Activated CD4-positive, alpha-beta memory T cell treated with anti-CD3 and anti-CD28 coated beads for 36 hours (primary cell): ENCODE data around the gene TSPAN3. TPM values are rescaled to one million over a fixed set of nuclear protein-coding genes. Genes with fewer than 3 reads are reported as not detected.

ENCODE experiments used
- CTCF ChIA-PET: fragments of 350-600 bp; sonication (Branson Sonifier 250); formaldehyde crosslinking; loops from one replicate; lab custom pipeline; 2021; ENCODE audit warnings: antibody characterized with exemption, inconsistent platforms; lab: Charles Lee
- POLR2A ChIA-PET: fragments of 350-600 bp; sonication (Branson Sonifier 250); formaldehyde crosslinking; loops from one replicate; lab custom pipeline; 2021; ENCODE audit warnings: antibody characterized with exemption; lab: Charles Lee
- DNase-seq: peaks from one replicate; pipeline ENCODE4 v3.0.0-alpha.2; 2020
- H3K27ac Mint-ChIP-seq: one replicate; pipeline ENCODE4 v1.8.0; 2021; ENCODE audit warnings: mixed read lengths
- H3K27me3 Mint-ChIP-seq: one replicate; pipeline ENCODE4 v1.8.0; 2021; ENCODE audit warnings: mixed read lengths
- H3K36me3 Mint-ChIP-seq: one replicate; pipeline ENCODE4 v1.8.0; 2021; ENCODE audit warnings: mixed read lengths
- H3K4me1 Mint-ChIP-seq: one replicate; pipeline ENCODE4 v1.8.0; 2021; ENCODE audit warnings: low read depth, mixed read lengths
- H3K4me3 Mint-ChIP-seq: one replicate; pipeline ENCODE4 v1.8.0; 2021; ENCODE audit warnings: mild to moderate bottlenecking, mixed read lengths
- H3K9me3 Mint-ChIP-seq: one replicate; pipeline ENCODE4 v1.8.0; 2021; ENCODE audit warnings: mixed read lengths
- intact Hi-C: fragments of 100-400 bp; cut with micrococcal nuclease; formaldehyde crosslinking; loops from one replicate; pipeline ENCODE4 v1.15.1; 2023
- total RNA-seq, 2 experiments: library from RNA; stranded (reverse); gene quantifications; one replicate each; pipeline ENCODE4 v1.2.3, GENCODE V29; 2021

TSPAN3 gene
- 10 to 100 TPM; 28.9 to 29.1 TPM for total RNA-seq

- Mint-ChIP-seq H3K36me3 (no peaks in the 10 kb centered on the region), H3K27ac (no peak within 1 kb of the TSS), H3K4me1 (peaks cover 31% of the 10 kb centered on the region), H3K4me3 (peak within 1 kb of the TSS; percentile 76), H3K9me3 (no peaks in the 10 kb centered on the region), H3K27me3 (no peaks in the 10 kb centered on the region)
- ChIA-PET POLR2A (interaction anchor here (0.6 to 1.0 kb wide), 4 partner anchors 12 to 78 kb away, joined by 3 to 4 read pairs (median 3); no protein-coding TSS in a partner anchor), CTCF (interaction anchor here (1.0 kb wide), 1 partner anchor 97 kb away, joined by 3 read pairs; no protein-coding TSS in a partner anchor)
- DNase-seq, result peak; percentile 94
- intact Hi-C loops, result loop anchor here (1.0 kb wide), 1 partner anchor 350 kb away; the partner anchor contains the start of genes HMG20A and PEAK1
These were observed at the start of gene TSPAN3 for GRCh38 chr15:77070495-77071304. TSS of gene TSPAN3 (minus strand) at chr15:77071109. CDS start at chr15:77070954, 155 bp downstream.

DNA sequence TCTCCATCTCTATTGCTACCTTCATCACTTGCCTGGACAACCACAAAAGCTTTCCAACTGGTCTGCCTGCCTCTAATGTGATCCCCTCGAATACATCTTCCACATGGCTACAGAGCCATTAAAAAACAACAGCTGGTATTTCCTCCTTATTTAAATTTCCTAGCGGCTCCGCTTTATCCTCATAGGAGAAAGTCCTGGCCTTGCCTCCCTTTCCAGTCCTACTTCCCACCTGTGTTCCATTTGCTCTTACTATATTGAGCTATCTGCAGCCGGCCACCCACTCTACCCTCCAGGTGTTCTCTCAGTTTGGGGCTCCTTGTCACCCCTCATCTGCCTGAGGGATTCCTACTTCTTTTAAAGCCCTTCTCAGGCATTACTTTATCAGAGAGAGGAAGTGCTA, 49.7 kb upstream of the TSPAN3 start:
- no peaks in the 10 kb centered on the region for H3K27me3 Mint-ChIP-seq
- ChIA-PET CTCF (interaction anchor here (0.6 to 6.6 kb wide), 5 partner anchors 15 to 423 kb away, joined by 3 to 80 read pairs (median 3); no protein-coding TSS in a partner anchor), POLR2A (no interaction called here)
- H3K4me3 Mint-ChIP-seq, result no peak overlapping the region
- H3K4me1 Mint-ChIP-seq, result peaks cover 5% of the 10 kb centered on the region
- no peaks in the 10 kb centered on the region for H3K9me3 Mint-ChIP-seq
- no peak for DNase-seq
- no peaks in the 10 kb centered on the region for H3K36me3 Mint-ChIP-seq
- intact Hi-C loops, result no loop called here
- no peak overlapping the region for H3K27ac Mint-ChIP-seq

- POLR2A ChIA-PET, result no interaction called here
- no peaks in the 10 kb centered on the region for H3K27me3 Mint-ChIP-seq
- no peak for DNase-seq
- H3K36me3 Mint-ChIP-seq, result no peaks in the 10 kb centered on the region
- no peak overlapping the region for H3K4me3 Mint-ChIP-seq
- peaks cover 5% of the 10 kb centered on the region for H3K4me1 Mint-ChIP-seq
- H3K9me3 Mint-ChIP-seq, result no peaks in the 10 kb centered on the region
- no peak overlapping the region for H3K27ac Mint-ChIP-seq
- intact Hi-C loops, result loop anchor here (2.0 to 5.0 kb wide), 2 partner anchors 147 to 377 kb away; no protein-coding TSS in a partner anchor
- CTCF ChIA-PET, result interaction anchor here (0.6 to 6.6 kb wide), 10 partner anchors 9 to 424 kb away, joined by 3 to 80 read pairs (median 4); no protein-coding TSS in a partner anchor
These were observed 48.5 kb upstream of the TSPAN3 start for GRCh38 chr15:77119446-77119845.

- peak; percentile 42 for DNase-seq
- ChIA-PET CTCF (interaction anchor here (0.8 to 6.6 kb wide), 12 partner anchors 9 to 425 kb away, joined by 3 to 80 read pairs (median 4); no protein-coding TSS in a partner anchor), POLR2A (no interaction called here)
- peaks cover 5% of the 10 kb centered on the region for H3K4me1 Mint-ChIP-seq
- no peaks in the 10 kb centered on the region for H3K27me3 Mint-ChIP-seq
- H3K36me3 Mint-ChIP-seq, result no peaks in the 10 kb centered on the region
- H3K9me3 Mint-ChIP-seq, result no peaks in the 10 kb centered on the region
- no peak overlapping the region for H3K27ac Mint-ChIP-seq
- intact Hi-C loops, result loop anchor here (1.0 to 5.0 kb wide), 3 partner anchors 147 to 424 kb away; no protein-coding TSS in a partner anchor
- H3K4me3 Mint-ChIP-seq, result no peak overlapping the region
These were observed 48.0 kb upstream of the TSPAN3 start for GRCh38 chr15:77118882-77119321.

DNA sequence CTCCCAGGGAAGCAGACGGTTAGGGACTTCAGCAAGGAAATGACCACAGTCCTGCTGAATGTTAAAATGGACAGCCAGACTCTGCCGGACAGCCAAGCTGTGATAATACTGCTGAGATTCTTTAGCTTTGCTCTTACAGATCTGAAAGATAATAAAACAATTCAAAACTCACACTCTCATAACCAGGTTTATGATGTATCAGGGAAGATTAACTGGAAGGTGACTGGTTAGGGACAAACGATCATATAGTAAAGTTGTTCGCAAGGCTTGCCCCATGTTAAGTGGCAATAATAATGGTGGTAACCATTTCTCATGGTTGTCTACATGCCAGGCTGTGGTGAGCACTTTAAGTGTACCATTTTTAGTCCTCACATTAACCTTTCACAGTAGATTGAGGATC, 44.3 kb upstream of the TSPAN3 start:
- POLR2A ChIA-PET, result no interaction called here
- H3K36me3 Mint-ChIP-seq, result no peaks in the 10 kb centered on the region
- intact Hi-C loops, result loop anchor here (5.0 kb wide), 1 partner anchor 143 kb away; no protein-coding TSS in a partner anchor
- H3K27ac Mint-ChIP-seq, result no peak overlapping the region
- H3K27me3 Mint-ChIP-seq, result no peaks in the 10 kb centered on the region
- H3K9me3 Mint-ChIP-seq, result no peaks in the 10 kb centered on the region
- H3K4me1 Mint-ChIP-seq, result no peaks in the 10 kb centered on the region
- DNase-seq, result no peak
- H3K4me3 Mint-ChIP-seq, result no peak overlapping the region
- CTCF ChIA-PET, result no interaction called here

GRCh38 chr15:77112838-77113504, 42.1 kb upstream of the TSPAN3 start:
- no peaks in the 10 kb centered on the region for H3K9me3 Mint-ChIP-seq
- intact Hi-C loops, result no loop called here
- no peaks in the 10 kb centered on the region for H3K36me3 Mint-ChIP-seq
- H3K4me3 Mint-ChIP-seq, result no peak overlapping the region
- CTCF ChIA-PET, result interaction anchor here (1.0 to 2.2 kb wide), 2 partner anchors 9 to 430 kb away, joined by 3 to 8 read pairs; no protein-coding TSS in a partner anchor
- no peaks in the 10 kb centered on the region for H3K27me3 Mint-ChIP-seq
- no peak for DNase-seq
- POLR2A ChIA-PET, result no interaction called here
- H3K4me1 Mint-ChIP-seq, result no peaks in the 10 kb centered on the region
- no peak overlapping the region for H3K27ac Mint-ChIP-seq

GRCh38 chr15:77111789-77112188, 40.9 kb upstream of the TSPAN3 start:
- no peaks in the 10 kb centered on the region for H3K9me3 Mint-ChIP-seq
- H3K4me3 Mint-ChIP-seq, result no peak overlapping the region
- ChIA-PET CTCF (interaction anchor here (2.2 kb wide), 1 partner anchor 431 kb away, joined by 8 read pairs; no protein-coding TSS in a partner anchor), POLR2A (no interaction called here)
- H3K27ac Mint-ChIP-seq, result no peak overlapping the region
- no peaks in the 10 kb centered on the region for H3K27me3 Mint-ChIP-seq
- no peak for DNase-seq
- H3K36me3 Mint-ChIP-seq, result no peaks in the 10 kb centered on the region
- H3K4me1 Mint-ChIP-seq, result no peaks in the 10 kb centered on the region
- intact Hi-C loops, result no loop called here

GRCh38 chr15:77107531-77108355, 36.8 kb upstream of the TSPAN3 start:
- CTCF ChIA-PET, result interaction anchor here (0.5 to 3.5 kb wide), 9 partner anchors 10 to 436 kb away, joined by 3 to 18 read pairs (median 4); no protein-coding TSS in a partner anchor
- no peaks in the 10 kb centered on the region for H3K9me3 Mint-ChIP-seq
- POLR2A ChIA-PET, result no interaction called here
- peak; percentile 61 for DNase-seq
- no peak overlapping the region for H3K27ac Mint-ChIP-seq
- intact Hi-C loops, result loop anchor here (1.0 kb wide), 1 partner anchor 436 kb away; no protein-coding TSS in a partner anchor
- H3K4me3 Mint-ChIP-seq, result no peak overlapping the region
- no peaks in the 10 kb centered on the region for H3K27me3 Mint-ChIP-seq
- no peaks in the 10 kb centered on the region for H3K4me1 Mint-ChIP-seq
- H3K36me3 Mint-ChIP-seq, result no peaks in the 10 kb centered on the region

DNA sequence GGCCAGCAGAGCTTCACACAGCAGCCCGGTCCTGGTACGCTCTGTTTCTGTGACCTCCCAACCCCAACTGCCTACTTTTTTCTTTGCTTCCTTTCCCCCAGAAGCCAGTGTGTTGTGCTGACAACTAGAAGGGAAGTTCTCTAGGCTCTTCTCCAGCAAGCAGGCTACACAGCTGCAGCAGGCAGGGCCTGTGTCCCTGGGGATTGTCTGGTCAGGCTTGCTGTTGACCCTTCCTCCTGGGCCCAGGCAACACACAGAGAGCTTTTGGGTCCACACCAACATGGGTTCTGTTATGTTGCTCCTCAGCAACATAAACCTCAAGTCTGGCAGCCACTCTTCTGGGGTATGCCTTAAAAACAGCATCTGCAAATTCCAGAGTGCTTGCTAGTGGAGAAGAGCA, 36.2 kb upstream of the TSPAN3 start:
- ChIA-PET CTCF (interaction anchor here (0.5 to 3.5 kb wide), 10 partner anchors 11 to 436 kb away, joined by 3 to 18 read pairs (median 4); no protein-coding TSS in a partner anchor), POLR2A (no interaction called here)
- Mint-ChIP-seq H3K4me1 (no peaks in the 10 kb centered on the region), H3K36me3 (no peaks in the 10 kb centered on the region), H3K9me3 (no peaks in the 10 kb centered on the region), H3K27me3 (no peaks in the 10 kb centered on the region), H3K27ac (no peak overlapping the region), H3K4me3 (no peak overlapping the region)
- intact Hi-C loops, result loop anchor here (1.0 kb wide), 1 partner anchor 436 kb away; no protein-coding TSS in a partner anchor
- DNase-seq, result no peak

DNA sequence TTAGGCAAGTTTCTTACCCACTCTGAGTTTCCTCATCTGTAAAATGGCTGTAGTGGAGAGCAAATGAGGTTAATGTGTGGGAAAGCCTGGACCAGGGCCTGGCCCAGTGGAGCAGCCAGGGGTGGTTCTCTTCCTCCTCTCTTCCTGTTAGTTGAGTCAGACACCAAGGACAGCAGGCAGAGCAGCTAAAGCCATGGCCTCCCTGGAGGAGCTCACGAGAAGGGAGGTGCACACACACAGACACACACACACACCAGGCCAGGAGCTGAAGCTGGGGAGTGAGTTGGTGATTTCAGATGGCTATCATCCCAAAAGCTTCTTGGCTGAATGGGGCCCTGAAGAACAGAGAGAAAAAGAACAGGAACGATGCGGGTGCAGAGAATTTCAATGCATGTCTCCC, 33.2 kb upstream of the TSPAN3 start:
- Mint-ChIP-seq H3K27ac (no peak overlapping the region), H3K27me3 (no peaks in the 10 kb centered on the region), H3K36me3 (no peaks in the 10 kb centered on the region), H3K9me3 (no peaks in the 10 kb centered on the region), H3K4me3 (no peak overlapping the region), H3K4me1 (no peaks in the 10 kb centered on the region)
- no peak for DNase-seq
- intact Hi-C loops, result no loop called here
- ChIA-PET CTCF (interaction anchor here (0.8 to 3.6 kb wide), 2 partner anchors 13 to 439 kb away, joined by 3 to 16 read pairs; no protein-coding TSS in a partner anchor), POLR2A (no interaction called here)
